PC-3 (cell line): ENCODE data around the gene QRICH1. TPM values are rescaled to one million over a fixed set of nuclear protein-coding genes. Genes with fewer than 3 reads are reported as not detected.
A peak's percentile ranks its signal among the peaks of the same experiment; 100 is the strongest.

Experiments
- ATAC-seq: fragments of 200-7000 bp; cut with Tn5 transposase; 2 replicates; pipeline ENCODE4 v1.9.1; 2020; ENCODE audit warnings: mild to moderate bottlenecking, moderate library complexity
- BruUV-seq: library from RNA; stranded (reverse); fragments of 400-500 nt; replicated peaks from 2 replicates; lab custom pipeline; 2021; lab: Mats Ljungman, UMichigan
- CTCF ChIA-PET: fragments of 300-600 bp; sonication (Branson Sonifier 250); formaldehyde crosslinking; loops from one replicate; lab custom pipeline; 2022; ENCODE audit warnings: antibody characterized with exemption; lab: Charles Lee
- POLR2A ChIA-PET: fragments of 300-600 bp; sonication (Branson Sonifier 250); formaldehyde crosslinking; loops from one replicate; lab custom pipeline; 2022; ENCODE audit warnings: antibody characterized with exemption; ENCODE audit not compliant: unreplicated experiment; lab: Charles Lee
- DNase-seq: peaks from one replicate; pipeline ENCODE4 v3.0.0-alpha.2; 2015
- H2AFZ ChIP-seq: fragments of 300-600 bp; sonication (generic); 2 replicates; pipeline ENCODE4 v1.6.0; 2016; ENCODE audit warnings: antibody characterized with exemption, low read length
- H3F3A ChIP-seq: fragments of 300-600 bp; sonication (generic); one replicate; pipeline ENCODE4 v1.6.0; 2017; ENCODE audit warnings: antibody characterized with exemption, low read length, control low read depth, mild to moderate bottlenecking; ENCODE audit not compliant: unreplicated experiment
- H3K27ac ChIP-seq: fragments of 300-600 bp; sonication (generic); 2 replicates; pipeline ENCODE4 v1.5.1; 2016; ENCODE audit warnings: mild to moderate bottlenecking, low read length
- H3K27me3 ChIP-seq: fragments of 300-600 bp; sonication (generic); 2 replicates; pipeline ENCODE4 v1.6.1; 2016; ENCODE audit warnings: low read length, mixed read lengths
- H3K36me3 ChIP-seq: fragments of 300-600 bp; sonication (generic); 2 replicates; pipeline ENCODE4 v1.6.1; 2016; ENCODE audit warnings: low read depth, mixed run types, low read length, mixed read lengths
- H3K4me1 ChIP-seq: fragments of 300-600 bp; sonication (generic); 2 replicates; pipeline ENCODE4 v1.5.1; 2016; ENCODE audit warnings: low read length; ENCODE audit not compliant: insufficient read depth
- H3K4me2 ChIP-seq: fragments of 300-600 bp; sonication (generic); 2 replicates; pipeline ENCODE4 v1.6.0; 2016; ENCODE audit warnings: low read length
- H3K4me3 ChIP-seq: fragments of 300-600 bp; sonication (generic); 2 replicates; pipeline ENCODE4 v1.5.1; 2016; ENCODE audit warnings: mild to moderate bottlenecking, low read length, mixed read lengths
- H3K79me2 ChIP-seq: fragments of 300-600 bp; sonication (generic); 2 replicates; pipeline ENCODE4 v1.6.1; 2017; ENCODE audit warnings: low read length, mixed read lengths
- H3K9ac ChIP-seq: fragments of 300-600 bp; sonication (generic); 2 replicates; pipeline ENCODE4 v1.6.0; 2016; ENCODE audit warnings: mild to moderate bottlenecking, low read length
- H3K9me2 ChIP-seq: fragments of 300-600 bp; sonication (generic); replicated peaks from 2 replicates; pipeline ENCODE4 v1.6.1; 2016; ENCODE audit warnings: mixed run types, low read length, mixed read lengths
- H3K9me3 ChIP-seq: fragments of 300-600 bp; sonication (generic); 2 replicates; pipeline ENCODE4 v1.6.1; 2016; ENCODE audit warnings: low read length, mixed read lengths
- H4K20me1 ChIP-seq: fragments of 300-600 bp; sonication (generic); 2 replicates; pipeline ENCODE4 v1.6.1; 2016; ENCODE audit warnings: low read length, mixed read lengths
- CTCF ChIP-seq: fragments of 300-600 bp; sonication (generic); conservative IDR thresholded peaks from 2 replicates; pipeline ENCODE4 v1.5.1; 2017; ENCODE audit warnings: antibody characterized with exemption, low read depth, mild to moderate bottlenecking, low read length
- EZH2 ChIP-seq: fragments of 300-600 bp; sonication (generic); IDR thresholded peaks from one replicate; pipeline ENCODE4 v1.6.1; 2017; ENCODE audit warnings: antibody characterized with exemption, mild to moderate bottlenecking, low read length; ENCODE audit not compliant: unreplicated experiment
- EZH2phosphoT487 ChIP-seq: fragments of 300-600 bp; sonication (generic); IDR thresholded peaks from 2 replicates; pipeline ENCODE4 v1.6.1; 2018; ENCODE audit warnings: mild to moderate bottlenecking, antibody characterized with exemption, low read length, borderline replicate concordance
- intact Hi-C: fragments of 100-400 bp; cut with micrococcal nuclease; formaldehyde crosslinking; loops from 2 replicates; pipeline ENCODE4 v1.9.0; 2023
- total RNA-seq: library from RNA; depleted of rRNA; stranded (reverse); fragments of >200 nt; gene quantifications from 2 replicates; pipeline ENCODE4 v1.2.3, GENCODE V29; 2014

QRICH1 gene
- total RNA-seq, 1 experiment from 2014 or later = 90.2 TPM

- no peaks in the 10 kb centered on the region for H4K20me1 ChIP-seq
- ChIA-PET POLR2A (no interaction called here), CTCF (no interaction called here)
- ATAC-seq (no peak), DNase-seq (no peak)
- H2AFZ ChIP-seq = no peak overlapping the region
- no peak overlapping the region for H3K9ac ChIP-seq
- H3K79me2 ChIP-seq = peaks cover 16% of the 10 kb centered on the region
- no peaks in the 10 kb centered on the region for H3K9me3 ChIP-seq
- H3K4me1 ChIP-seq = peaks cover 17% of the 10 kb centered on the region
- BruUV-seq = no TSS peak
- no peaks in the 10 kb centered on the region for H3K27me3 ChIP-seq
- H3K9me2 ChIP-seq = no peaks in the 10 kb centered on the region
- H3K27ac ChIP-seq = no peak overlapping the region
- intact Hi-C loops = no loop called here
- peaks cover 6% of the 10 kb centered on the region for H3F3A ChIP-seq
- peaks cover 40% of the 10 kb centered on the region; the same call in 1 of the 2 replicates for H3K36me3 ChIP-seq
- no peak overlapping the region for H3K4me3 ChIP-seq
- no peak overlapping the region for H3K4me2 ChIP-seq
- TF ChIP-seq CTCF (no peak), EZH2 (no peak)
These were observed 14.5 kb upstream of the QRICH1 start for GRCh38 chr3:49108346-49108745.

- no peaks in the 10 kb centered on the region for H3K9me2 ChIP-seq
- peak within 1 kb of the TSS; percentile 91 for H3K4me3 ChIP-seq
- peaks cover 21% of the 10 kb centered on the region for H3K4me1 ChIP-seq
- peak; percentile 90 for DNase-seq
- H3K9me3 ChIP-seq = no peaks in the 10 kb centered on the region
- no peaks in the 10 kb centered on the region for H4K20me1 ChIP-seq
- POLR2A ChIA-PET = no interaction called here
- H3K4me2 ChIP-seq = peak within 1 kb of the TSS; percentile 98
- peaks cover 29% of the 10 kb centered on the region for H3K79me2 ChIP-seq
- H3K36me3 ChIP-seq = peaks cover 38% of the 10 kb centered on the region
- H3K27me3 ChIP-seq = no peaks in the 10 kb centered on the region
- CTCF ChIA-PET = no interaction called here
- peak within 1 kb of the TSS; percentile 67 for H3K27ac ChIP-seq
- peaks cover 6% of the 10 kb centered on the region for H3F3A ChIP-seq
- intact Hi-C loops = loop anchor here (1.0 kb wide), 1 partner anchor 10 kb away; the partner anchor contains the start of gene QRICH1
- TSS peak; percentile 95 for BruUV-seq
- peak within 1 kb of the TSS; percentile 92 for H3K9ac ChIP-seq
- peak within 1 kb of the TSS; percentile 89 for H2AFZ ChIP-seq
- no peak for TF ChIP-seq EZH2phosphoT487
- no peak for TF ChIP-seq CTCF
- no peak for TF ChIP-seq EZH2
- ATAC-seq = peak; percentile 98
These were observed 10.8 kb upstream of the QRICH1 start, which contains the start of gene QARS1 for GRCh38 chr3:49104427-49105291. QARS1 (minus strand) TSS chr3:49104757; CDS start chr3:49104733, 24 bp downstream.

- Histone ChIP-seq H3K36me3 (peaks cover 38% of the 10 kb centered on the region), H3K27ac (peak overlapping the region; percentile 50), H3K4me3 (peak overlapping the region; percentile 91), H3K27me3 (no peaks in the 10 kb centered on the region), H3K9me2 (no peaks in the 10 kb centered on the region), H3K4me2 (peak overlapping the region; percentile 98), H4K20me1 (no peaks in the 10 kb centered on the region), H2AFZ (peak overlapping the region; percentile 89), H3F3A (peaks cover 6% of the 10 kb centered on the region), H3K4me1 (peaks cover 21% of the 10 kb centered on the region), H3K79me2 (peaks cover 29% of the 10 kb centered on the region), H3K9ac (peak overlapping the region; percentile 92), H3K9me3 (no peaks in the 10 kb centered on the region)
- no peak for ATAC-seq
- POLR2A ChIA-PET = interaction anchor here (0.9 kb wide), 1 partner anchor 9 kb away, joined by 3 read pairs; no protein-coding TSS in a partner anchor
- CTCF ChIA-PET = no interaction called here
- intact Hi-C loops = loop anchor here (1.0 kb wide), 1 partner anchor 10 kb away; the partner anchor contains the start of gene QRICH1
- BruUV-seq = TSS peak; percentile 56
- TF ChIP-seq CTCF (no peak), EZH2 (no peak), EZH2phosphoT487 (no peak)
- DNase-seq = no peak
These were observed 10.2 kb upstream of the QRICH1 start for GRCh38 chr3:49104052-49104426.
